Esophagus squamous epithelium (tissue), 5 donors: Measurements from ENCODE around the gene METRN. TPM values are rescaled to one million over a fixed set of nuclear protein-coding genes. Genes with fewer than 3 reads are reported as not detected.
A peak's percentile ranks its signal among the peaks of the same experiment; 100 is the strongest.

Experiments
- DNase-seq: peaks from one replicate; lab custom pipeline; 2025; lab: John Stamatoyannopoulos, UW
- H3K27ac ChIP-seq, 4 donors: fragments of 200-600 bp; sonication (generic); one replicate each; pipeline ENCODE4 v1.5.1; 2016 to 2019; ENCODE audit warnings: mild to moderate bottlenecking in 1 of 4
- H3K27me3 ChIP-seq, 4 donors: fragments of 200-600 bp; sonication (generic); 1 replicate in 3 of 4; 2 replicates in 1 of 4; pipeline versions ENCODE4 v1.5.1 to v1.6.0; 2017 to 2021; ENCODE audit warnings: antibody characterized with exemption in 1 of 4
- H3K36me3 ChIP-seq, 3 donors: fragments of 200-600 bp; sonication (generic); one replicate each; pipeline ENCODE4 v1.5.1; 2016 to 2019
- H3K4me1 ChIP-seq, 3 donors: fragments of 200-600 bp; sonication (generic); one replicate each; pipeline ENCODE4 v1.5.1; 2017 to 2019
- H3K4me3 ChIP-seq, 4 donors: fragments of 200-600 bp; sonication (generic); 1 replicate in 3 of 4; 2 replicates in 1 of 4; pipeline ENCODE4 v1.5.1; 2016 to 2019; ENCODE audit warnings: mild to moderate bottlenecking in 2 of 4, moderate library complexity in 1 of 4
- H3K9me3 ChIP-seq, 3 donors: fragments of 200-600 bp; sonication (generic); one replicate each; pipeline ENCODE4 v1.5.1; 2016 to 2019
- POLR2A ChIP-seq, 4 donors: fragments of 450-650 bp; IDR thresholded peaks; one replicate each; pipeline ENCODE4 v1.6.1; 2017; ENCODE audit warnings: antibody characterized with exemption in 4 of 4, mild to moderate bottlenecking in 4 of 4, moderate library complexity in 3 of 4
- WGBS, 2 donors: methylation state at CpG; one replicate each; pipeline ENCODE4 v1.1.5; 2018; 5-methylcytosine and 5-hydroxymethylcytosine counted together
- intact Hi-C: fragments of 100-400 bp; cut with DNase I; formaldehyde crosslinking; loops from one replicate; pipeline ENCODE4 v1.15.0; 2022
- total RNA-seq, 4 donors: library from RNA; depleted of rRNA; stranded (reverse); fragments of >200 nt; gene quantifications; one replicate each; pipeline ENCODE4 v1.1.0, GENCODE V29; 2016
- TF ChIP-seq, protein P1 (sequence below), 6 experiments: fragments of 450-650 bp in 4 of 6; fragments of 200-600 bp in 2 of 6; sonication (generic) in 2 of 6; IDR thresholded peaks; one replicate each; pipeline ENCODE4 v1.5.1; 2016 to 2019; ENCODE audit warnings: antibody characterized with exemption in 6 of 6, mild to moderate bottlenecking in 4 of 6, moderate library complexity in 4 of 6
- donor health status: DM: yes; HTN: yes; CAD: no.

The METRN gene
- total RNA-seq, 4 donors from 2014 or later: 4.2 to 12.7 (median 8.8) TPM

DNA sequence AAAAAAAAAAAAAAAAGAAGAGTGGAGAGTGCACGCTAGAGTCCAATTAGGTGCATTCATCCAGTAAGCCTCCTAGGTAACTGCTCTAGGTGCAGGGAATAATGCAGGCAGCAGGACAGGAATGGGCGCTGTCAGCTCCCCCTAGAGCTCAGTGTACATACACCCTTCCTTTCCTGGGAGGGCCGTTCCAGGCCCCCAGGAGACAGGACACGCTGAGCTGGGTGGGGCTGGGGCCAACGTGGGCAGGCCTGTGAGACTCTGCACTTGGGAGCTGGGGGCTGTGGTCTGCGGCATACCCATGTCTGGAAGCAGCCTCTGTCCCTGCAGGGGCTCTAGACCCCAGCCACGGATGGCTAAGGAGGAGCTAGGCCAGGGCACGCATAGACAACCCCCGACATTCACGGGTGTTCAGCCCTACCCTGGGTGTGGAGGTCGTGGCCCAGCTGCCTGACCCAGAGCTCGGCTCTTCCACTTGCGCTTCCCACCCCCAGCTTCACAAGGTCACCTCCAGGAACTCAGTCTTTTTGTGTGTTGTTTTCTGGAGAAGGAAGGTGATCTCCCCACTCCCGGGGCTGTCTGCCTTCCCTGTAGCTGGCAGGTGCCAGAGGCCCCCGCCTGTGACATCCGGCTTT, 5.0 kb downstream of the METRN start:
- intact Hi-C loops: no loop called here
- TF ChIP-seq, protein P1, sequence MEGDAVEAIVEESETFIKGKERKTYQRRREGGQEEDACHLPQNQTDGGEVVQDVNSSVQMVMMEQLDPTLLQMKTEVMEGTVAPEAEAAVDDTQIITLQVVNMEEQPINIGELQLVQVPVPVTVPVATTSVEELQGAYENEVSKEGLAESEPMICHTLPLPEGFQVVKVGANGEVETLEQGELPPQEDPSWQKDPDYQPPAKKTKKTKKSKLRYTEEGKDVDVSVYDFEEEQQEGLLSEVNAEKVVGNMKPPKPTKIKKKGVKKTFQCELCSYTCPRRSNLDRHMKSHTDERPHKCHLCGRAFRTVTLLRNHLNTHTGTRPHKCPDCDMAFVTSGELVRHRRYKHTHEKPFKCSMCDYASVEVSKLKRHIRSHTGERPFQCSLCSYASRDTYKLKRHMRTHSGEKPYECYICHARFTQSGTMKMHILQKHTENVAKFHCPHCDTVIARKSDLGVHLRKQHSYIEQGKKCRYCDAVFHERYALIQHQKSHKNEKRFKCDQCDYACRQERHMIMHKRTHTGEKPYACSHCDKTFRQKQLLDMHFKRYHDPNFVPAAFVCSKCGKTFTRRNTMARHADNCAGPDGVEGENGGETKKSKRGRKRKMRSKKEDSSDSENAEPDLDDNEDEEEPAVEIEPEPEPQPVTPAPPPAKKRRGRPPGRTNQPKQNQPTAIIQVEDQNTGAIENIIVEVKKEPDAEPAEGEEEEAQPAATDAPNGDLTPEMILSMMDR (IDR thresholded peaks at IDR 0.05): no peak
- no peak for TF ChIP-seq POLR2A (IDR thresholded peaks at IDR 0.05)
- Histone ChIP-seq H3K9me3 (no peaks in the 10 kb centered on the region), H3K27me3 (peaks cover 0 to 36% (median 6%) of the 10 kb centered on the region in 4 donors), H3K4me3 (peak overlapping the region; percentile 59 to 87 (median 72)), H3K27ac (peak overlapping the region; percentile 78 to 90 (median 84)), H3K36me3 (no peaks in the 10 kb centered on the region), H3K4me1 (peaks cover 27 to 60% (median 34%) of the 10 kb centered on the region in 3 donors)
- DNase-seq: no peak
- WGBS, 2 donors: 8 to 27% methylated on average over 4 to 15 of the region's 16 CpGs

GRCh38 chr16:720447-720989, 5.6 kb downstream of the METRN start:
- H3K36me3 ChIP-seq: no peaks in the 10 kb centered on the region
- no peak for TF ChIP-seq POLR2A (IDR thresholded peaks at IDR 0.05)
- TF ChIP-seq, protein P1 (IDR thresholded peaks at IDR 0.05): no peak
- peak overlapping the region; percentile 59 to 87 (median 72) for H3K4me3 ChIP-seq
- 0% methylated on average over 2 of the region's 38 CpGs for WGBS, 2 donors
- intact Hi-C loops: no loop called here
- peaks cover 0 to 38% (median 6%) of the 10 kb centered on the region in 4 donors for H3K27me3 ChIP-seq
- peak overlapping the region; percentile 78 to 90 (median 84) for H3K27ac ChIP-seq
- H3K4me1 ChIP-seq: peaks cover 27 to 55% (median 30%) of the 10 kb centered on the region in 3 donors
- no peaks in the 10 kb centered on the region for H3K9me3 ChIP-seq
- DNase-seq: no peak

GRCh38 chr16:720990-721764, 6.3 kb downstream of the METRN start, which contains the start of gene ANTKMT:
Gene ANTKMT, plus strand, starts transcription at chr16:721146. Its CDS starts 129 bp downstream, at chr16:721275.
- Histone ChIP-seq H3K36me3 (no peaks in the 10 kb centered on the region), H3K4me1 (peaks cover 22 to 53% (median 23%) of the 10 kb centered on the region in 3 donors), H3K27ac (peak within 1 kb of the TSS; percentile 78 to 90 (median 84)), H3K27me3 (peaks cover 0 to 38% (median 3%) of the 10 kb centered on the region in 4 donors), H3K9me3 (no peaks in the 10 kb centered on the region), H3K4me3 (peak within 1 kb of the TSS; percentile 59 to 87 (median 72))
- DNase-seq: no peak
- peak in 3 of 4 donors; percentile 42 to 71 (median 66) for TF ChIP-seq POLR2A (IDR thresholded peaks at IDR 0.05)
- TF ChIP-seq, protein P1 (IDR thresholded peaks at IDR 0.05): peak in 4 of 6 experiments; percentile 10 to 48 (median 24)
- no CpG with 5 or more reads among the region's 106 CpGs for WGBS, 2 donors
- intact Hi-C loops: no loop called here

GRCh38 chr16:721765-722540, 7.0 kb downstream of the METRN start:
- Histone ChIP-seq H3K36me3 (no peaks in the 10 kb centered on the region), H3K27me3 (peaks cover 0 to 38% (median 1%) of the 10 kb centered on the region in 4 donors), H3K4me3 (peak overlapping the region; percentile 59 to 87 (median 72)), H3K4me1 (peaks cover 22 to 53% (median 24%) of the 10 kb centered on the region in 3 donors), H3K27ac (peak overlapping the region in 3 of 4 donors; percentile 80 to 90 (median 88)), H3K9me3 (no peaks in the 10 kb centered on the region)
- intact Hi-C loops: no loop called here
- no peak for DNase-seq
- 55% methylated on average over 13 of the region's 51 CpGs; no CpG with 5 or more reads in 1 of the 2 donors for WGBS, 2 donors
- no peak for TF ChIP-seq POLR2A (IDR thresholded peaks at IDR 0.05)
- TF ChIP-seq, protein P1 (IDR thresholded peaks at IDR 0.05): no peak
